Subcutaneous abdominal adipose tissue (tissue), 5 donors: ENCODE measurements around the gene PDHB.

Experiments used
- H3K27ac ChIP-seq: one replicate; pipeline ENCODE4 v1.7.0; 2013; ENCODE audit warnings: low read depth, mild to moderate bottlenecking, inconsistent platforms, low read length, moderate library complexity
- H3K27me3 ChIP-seq, 5 donors: one replicate each; pipeline ENCODE4 v1.7.0; 2013; ENCODE audit warnings: low read length in 5 of 5, inconsistent platforms in 1 of 5; ENCODE audit not compliant: control insufficient read depth in 5 of 5, insufficient read depth in 4 of 5
- H3K36me3 ChIP-seq, 5 donors: one replicate each; pipeline ENCODE4 v1.7.0; 2013; ENCODE audit warnings: low read length in 5 of 5; ENCODE audit not compliant: control insufficient read depth in 5 of 5, insufficient read depth in 5 of 5
- H3K4me1 ChIP-seq, 5 donors: one replicate each; pipeline ENCODE4 v1.7.0; 2013; ENCODE audit warnings: low read length in 5 of 5, mild to moderate bottlenecking in 3 of 5, moderate library complexity in 1 of 5; ENCODE audit not compliant: control insufficient read depth in 5 of 5, insufficient read depth in 5 of 5
- H3K4me3 ChIP-seq, 5 donors: one replicate each; pipeline ENCODE4 v1.7.0; 2013; ENCODE audit warnings: low read length in 5 of 5, low read depth in 1 of 5
- H3K9ac ChIP-seq, 5 donors: one replicate each; pipeline ENCODE4 v1.7.0; 2013; ENCODE audit warnings: low read length in 5 of 5, mild to moderate bottlenecking in 4 of 5, moderate library complexity in 3 of 5
- H3K9me3 ChIP-seq, 5 donors: one replicate each; pipeline ENCODE4 v1.7.0; 2013; ENCODE audit warnings: low read length in 5 of 5; ENCODE audit not compliant: control insufficient read depth in 5 of 5
- donor health status: healthy.
- donor health status: healthy.
- donor health status: healthy.
- donor health status: healthy.
- donor health status: healthy.

Gene PDHB

GRCh38 chr3:58386626-58387365 is 46.8 kb downstream of the PDHB start:
- Histone ChIP-seq H3K9ac (no peak overlapping the region), H3K4me3 (no peak overlapping the region), H3K4me1 (peaks cover 3 to 38% (median 31%) of the 10 kb centered on the region in 5 donors), H3K9me3 (no peaks in the 10 kb centered on the region), H3K27me3 (no peaks in the 10 kb centered on the region), H3K27ac (no peak overlapping the region), H3K36me3 (peaks cover 2 to 11% (median 7%) of the 10 kb centered on the region in 5 donors)

- H3K4me1 ChIP-seq: peaks cover 3 to 31% (median 29%) of the 10 kb centered on the region in 5 donors
- no peak overlapping the region for H3K4me3 ChIP-seq
- H3K27ac ChIP-seq: no peak overlapping the region
- H3K9ac ChIP-seq: no peak overlapping the region
- peaks cover 0 to 10% (median 6%) of the 10 kb centered on the region in 5 donors for H3K36me3 ChIP-seq
- no peaks in the 10 kb centered on the region for H3K9me3 ChIP-seq
- no peaks in the 10 kb centered on the region for H3K27me3 ChIP-seq
Measured at GRCh38 chr3:58384381-58385090, 49.1 kb downstream of the PDHB start.

DNA sequence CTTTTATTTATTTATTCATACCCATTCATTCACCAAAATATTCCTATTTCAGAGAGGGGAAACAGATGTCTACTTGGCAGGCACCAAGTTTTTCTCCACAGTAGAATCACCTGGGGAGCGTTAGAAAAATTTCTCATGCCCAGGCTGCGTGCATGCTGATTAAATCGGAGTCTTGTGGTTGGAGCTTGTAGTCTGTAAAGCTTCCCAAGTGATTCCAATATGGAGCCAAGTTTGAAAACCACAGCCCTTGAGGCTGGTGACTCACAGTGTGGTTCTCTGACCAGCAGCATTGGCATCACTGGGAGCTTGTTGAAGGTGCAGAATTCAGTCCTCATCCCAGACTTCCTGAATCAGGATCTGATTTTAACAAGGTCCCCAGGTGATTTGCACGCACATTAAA is 49.7 kb downstream of the PDHB start:
- Histone ChIP-seq H3K27me3 (no peaks in the 10 kb centered on the region), H3K36me3 (peaks cover 0 to 10% (median 6%) of the 10 kb centered on the region in 5 donors), H3K4me1 (peaks cover 3 to 26% (median 25%) of the 10 kb centered on the region in 5 donors), H3K27ac (no peak overlapping the region), H3K9me3 (no peaks in the 10 kb centered on the region), H3K4me3 (no peak overlapping the region), H3K9ac (no peak overlapping the region)

DNA sequence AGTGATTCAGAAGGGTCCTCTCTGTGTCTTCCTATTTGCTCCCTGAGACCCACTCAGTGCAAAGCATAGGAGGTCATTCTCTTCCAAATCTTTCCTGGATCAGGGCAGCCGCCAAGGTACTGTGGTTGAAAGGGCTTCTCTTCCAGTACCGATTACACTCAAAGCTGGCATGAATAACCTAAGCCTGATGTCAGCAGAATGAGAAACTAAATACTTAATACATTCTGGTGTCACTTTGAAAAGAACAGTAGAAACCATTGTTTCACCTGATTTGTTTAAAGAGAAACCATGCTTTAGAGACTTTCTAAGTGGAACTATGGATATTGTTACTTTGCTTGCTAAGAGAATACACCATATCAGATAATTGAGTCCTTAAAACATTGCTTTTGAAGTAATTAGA is 50.2 kb downstream of the PDHB start:
- H3K4me3 ChIP-seq: no peak overlapping the region
- no peak overlapping the region for H3K27ac ChIP-seq
- no peaks in the 10 kb centered on the region for H3K27me3 ChIP-seq
- no peaks in the 10 kb centered on the region for H3K9me3 ChIP-seq
- H3K4me1 ChIP-seq: peaks cover 3 to 22% (median 21%) of the 10 kb centered on the region in 5 donors
- peaks cover 0 to 10% (median 6%) of the 10 kb centered on the region in 5 donors for H3K36me3 ChIP-seq
- H3K9ac ChIP-seq: no peak overlapping the region

DNA sequence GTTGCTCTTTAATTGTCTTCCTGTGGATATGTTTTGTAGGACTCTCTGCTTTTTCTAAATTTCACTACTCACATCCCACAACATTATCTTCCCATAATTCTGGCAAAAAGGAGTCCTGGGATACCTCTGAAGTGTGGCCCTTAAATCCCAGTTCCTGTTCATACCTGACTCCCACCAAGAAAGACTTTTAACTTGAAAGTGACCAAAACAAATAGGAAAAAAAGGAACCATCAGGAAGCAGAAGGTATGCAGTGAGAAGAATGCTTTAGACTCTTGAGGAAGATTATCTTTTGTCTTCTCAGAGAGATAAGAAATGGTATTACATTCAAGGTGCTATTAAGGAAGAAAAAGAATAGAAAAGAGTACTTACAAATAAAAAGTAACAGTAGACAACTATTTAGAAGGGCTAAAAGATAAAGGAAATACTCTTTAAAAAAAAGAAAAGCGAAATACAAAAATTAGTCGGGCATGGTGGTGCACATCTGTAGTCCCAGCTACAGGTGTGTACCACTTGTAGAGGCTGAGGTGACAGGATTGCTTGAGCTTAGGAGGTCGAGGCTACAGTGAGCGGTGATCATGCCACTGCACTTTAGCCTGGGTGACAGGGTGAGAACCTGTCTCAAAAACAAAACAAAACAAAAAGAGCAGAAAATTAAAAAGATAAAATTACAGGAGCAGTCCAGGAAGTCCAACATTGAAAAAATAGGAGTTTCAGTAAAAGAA is 54.1 kb downstream of the PDHB start:
- Histone ChIP-seq H3K9ac (no peak overlapping the region), H3K4me1 (no peaks in the 10 kb centered on the region), H3K27me3 (no peaks in the 10 kb centered on the region), H3K36me3 (peaks cover 0 to 4% (median under 1%) of the 10 kb centered on the region in 5 donors), H3K4me3 (no peak overlapping the region), H3K27ac (no peak overlapping the region), H3K9me3 (no peaks in the 10 kb centered on the region)

- Histone ChIP-seq H3K9ac (no peak overlapping the region), H3K27ac (no peak overlapping the region), H3K9me3 (no peaks in the 10 kb centered on the region), H3K27me3 (no peaks in the 10 kb centered on the region), H3K4me3 (no peak overlapping the region), H3K36me3 (peaks cover 0 to 1% (median 0%) of the 10 kb centered on the region in 5 donors), H3K4me1 (no peaks in the 10 kb centered on the region)
Measured at GRCh38 chr3:58377750-58378149, 55.9 kb downstream of the PDHB start.
